Panc1 (cell line): ENCODE results near the gene FBXL22. TPM values are rescaled to one million over a fixed set of nuclear protein-coding genes. Genes with fewer than 3 reads are reported as not detected.

Experiments
- ATAC-seq: fragments of 200-7000 bp; cut with Tn5 transposase; 2 replicates; pipeline ENCODE4 v1.9.1; 2020; ENCODE audit warnings: mild to moderate bottlenecking, moderate library complexity
- BruUV-seq: library from RNA; stranded (reverse); fragments of 400-500 nt; replicated peaks from 2 replicates; lab custom pipeline; 2021; lab: Mats Ljungman, UMichigan
- CTCF ChIA-PET: fragments of 300-600 bp; sonication (Branson Sonifier 250); formaldehyde crosslinking; loops from one replicate; lab custom pipeline; 2022; ENCODE audit warnings: antibody characterized with exemption; lab: Charles Lee
- POLR2A ChIA-PET: fragments of 300-600 bp; sonication (Branson Sonifier 250); formaldehyde crosslinking; loops from one replicate; lab custom pipeline; 2022; ENCODE audit warnings: antibody characterized with exemption; lab: Charles Lee
- DNase-seq: peaks from one replicate; pipeline ENCODE4 v3.0.0-alpha.2; 2010; ENCODE audit warnings: low read depth, low spot score
- H3K27ac ChIP-seq: 2 replicates; pipeline ENCODE4 v1.5.1; 2011; ENCODE audit warnings: mild to moderate bottlenecking, low read length, inconsistent platforms
- H3K27me3 ChIP-seq: fragments of 200-500 bp; sonication (Bioruptor generic); 2 replicates; pipeline ENCODE4 v1.6.0; 2014; ENCODE audit warnings: low read length, inconsistent platforms; ENCODE audit not compliant: control insufficient read depth, insufficient read depth
- H3K36me3 ChIP-seq: fragments of 200-500 bp; sonication (Bioruptor generic); 2 replicates; pipeline ENCODE4 v1.5.1; 2014; ENCODE audit warnings: inconsistent platforms, mild to moderate bottlenecking, low read length, moderate library complexity; ENCODE audit not compliant: control insufficient read depth, insufficient read depth
- H3K4me1 ChIP-seq: 2 replicates; pipeline ENCODE4 v1.5.1; 2011; ENCODE audit warnings: inconsistent platforms, mild to moderate bottlenecking, low read length, moderate library complexity; ENCODE audit not compliant: control insufficient read depth, insufficient read depth
- H3K4me3 ChIP-seq, 2 experiments: 2 replicates each; pipeline ENCODE4 v1.5.1; 2011 to 2012; ENCODE audit warnings: low read depth in 2 of 2, low read length in 2 of 2, mild to moderate bottlenecking in 2 of 2, inconsistent platforms in 1 of 2, moderate library complexity in 1 of 2
- H3K9me3 ChIP-seq: fragments of 200-500 bp; sonication (Bioruptor generic); 2 replicates; pipeline ENCODE4 v1.5.1; 2014; ENCODE audit warnings: low read depth, mild to moderate bottlenecking, inconsistent platforms, low read length, moderate library complexity; ENCODE audit not compliant: control insufficient read depth, insufficient read depth
- CTCF ChIP-seq: fragments of 450-650 bp; IDR thresholded peaks from 2 replicates; pipeline ENCODE4 v1.5.1; 2017; ENCODE audit warnings: mild to moderate bottlenecking
- POLR2AphosphoS5 ChIP-seq: IDR thresholded peaks from 2 replicates; pipeline ENCODE4 v1.6.1; 2012; ENCODE audit warnings: mild to moderate bottlenecking, low read depth, low read length, moderate library complexity
- SIN3A ChIP-seq: IDR thresholded peaks from 2 replicates; pipeline ENCODE4 v1.6.1; 2012; ENCODE audit warnings: low read depth, mild to moderate bottlenecking, low read length, moderate library complexity, borderline replicate concordance; ENCODE audit not compliant: insufficient read depth
- TCF7L2 ChIP-seq: IDR thresholded peaks from 2 replicates; pipeline ENCODE4 v1.6.1; 2011; ENCODE audit warnings: mild to moderate bottlenecking, low read depth, low read length, inconsistent platforms
- in situ Hi-C: cut with HindIII; loops from 2 replicates; pipeline ENCODE4 v1.10.0; 2016; ENCODE audit warnings: low sequenced_read_pairs, low pct_unique_long_range_greater_than_20kb
- intact Hi-C: fragments of 100-400 bp; cut with micrococcal nuclease; formaldehyde crosslinking; loops from one replicate; pipeline ENCODE4 v1.10.0; 2022; ENCODE audit not compliant: unreplicated experiment
- total RNA-seq: library from RNA; stranded (reverse); gene quantifications from one replicate; pipeline ENCODE4 v1.2.1, GENCODE V29; 2021; ENCODE audit not compliant: unreplicated experiment
- TF ChIP-seq, protein P1 (sequence below), 2 experiments: IDR thresholded peaks; 2 replicates each; pipeline ENCODE4 v1.6.1; 2011 to 2012; ENCODE audit warnings: low read depth in 2 of 2, control low read depth in 1 of 2, low read length in 1 of 2, mild to moderate bottlenecking in 1 of 2, moderate library complexity in 1 of 2; ENCODE audit not compliant: insufficient read depth in 1 of 2

FBXL22 gene
- total RNA-seq, 1 experiment from 2014 or later, result 0.54 TPM

DNA sequence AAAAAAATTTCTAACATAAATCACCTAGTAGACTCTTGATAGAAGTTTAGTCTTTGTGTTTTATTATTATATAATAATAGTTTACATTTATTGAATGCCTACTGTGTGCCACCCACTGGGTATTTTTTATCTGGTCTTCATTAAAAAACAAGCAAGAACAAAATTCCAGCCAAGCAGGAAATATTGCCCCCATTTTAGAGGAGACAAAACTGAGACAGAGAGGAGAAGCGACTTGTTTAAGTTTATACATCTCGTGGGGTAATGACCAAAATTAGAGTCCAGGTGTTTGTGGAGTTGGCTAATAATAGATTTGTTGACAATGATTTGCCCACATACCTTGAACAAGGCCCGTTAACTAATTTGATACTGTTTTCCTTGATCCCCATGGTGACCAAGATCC, 33.1 kb upstream of the FBXL22 start:
- H3K27ac ChIP-seq, result no peak overlapping the region
- no TSS peak for BruUV-seq
- CTCF ChIA-PET, result no interaction called here
- peaks cover 14% of the 10 kb centered on the region; the same call in 1 of the 2 replicates for H3K36me3 ChIP-seq
- no peaks in the 10 kb centered on the region for H3K9me3 ChIP-seq
- TF ChIP-seq, protein P1, sequence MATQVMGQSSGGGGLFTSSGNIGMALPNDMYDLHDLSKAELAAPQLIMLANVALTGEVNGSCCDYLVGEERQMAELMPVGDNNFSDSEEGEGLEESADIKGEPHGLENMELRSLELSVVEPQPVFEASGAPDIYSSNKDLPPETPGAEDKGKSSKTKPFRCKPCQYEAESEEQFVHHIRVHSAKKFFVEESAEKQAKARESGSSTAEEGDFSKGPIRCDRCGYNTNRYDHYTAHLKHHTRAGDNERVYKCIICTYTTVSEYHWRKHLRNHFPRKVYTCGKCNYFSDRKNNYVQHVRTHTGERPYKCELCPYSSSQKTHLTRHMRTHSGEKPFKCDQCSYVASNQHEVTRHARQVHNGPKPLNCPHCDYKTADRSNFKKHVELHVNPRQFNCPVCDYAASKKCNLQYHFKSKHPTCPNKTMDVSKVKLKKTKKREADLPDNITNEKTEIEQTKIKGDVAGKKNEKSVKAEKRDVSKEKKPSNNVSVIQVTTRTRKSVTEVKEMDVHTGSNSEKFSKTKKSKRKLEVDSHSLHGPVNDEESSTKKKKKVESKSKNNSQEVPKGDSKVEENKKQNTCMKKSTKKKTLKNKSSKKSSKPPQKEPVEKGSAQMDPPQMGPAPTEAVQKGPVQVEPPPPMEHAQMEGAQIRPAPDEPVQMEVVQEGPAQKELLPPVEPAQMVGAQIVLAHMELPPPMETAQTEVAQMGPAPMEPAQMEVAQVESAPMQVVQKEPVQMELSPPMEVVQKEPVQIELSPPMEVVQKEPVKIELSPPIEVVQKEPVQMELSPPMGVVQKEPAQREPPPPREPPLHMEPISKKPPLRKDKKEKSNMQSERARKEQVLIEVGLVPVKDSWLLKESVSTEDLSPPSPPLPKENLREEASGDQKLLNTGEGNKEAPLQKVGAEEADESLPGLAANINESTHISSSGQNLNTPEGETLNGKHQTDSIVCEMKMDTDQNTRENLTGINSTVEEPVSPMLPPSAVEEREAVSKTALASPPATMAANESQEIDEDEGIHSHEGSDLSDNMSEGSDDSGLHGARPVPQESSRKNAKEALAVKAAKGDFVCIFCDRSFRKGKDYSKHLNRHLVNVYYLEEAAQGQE (IDR thresholded peaks at IDR 0.05; ENCODE audit: insufficient read depth in 1 of 2, low read depth in 2 of 2, low read length in 1 of 2), result no peak
- no peak for TF ChIP-seq CTCF
- TF ChIP-seq TCF7L2, result no peak
- no peak for TF ChIP-seq SIN3A
- TF ChIP-seq POLR2AphosphoS5, result no peak
- H3K4me1 ChIP-seq, result no peaks in the 10 kb centered on the region
- intact Hi-C loops (no loop called here), in situ Hi-C loops (no loop called here)
- no peak for DNase-seq
- POLR2A ChIA-PET, result no interaction called here
- no peak overlapping the region for H3K4me3 ChIP-seq
- H3K27me3 ChIP-seq, result no peaks in the 10 kb centered on the region
- ATAC-seq, result no peak

DNA sequence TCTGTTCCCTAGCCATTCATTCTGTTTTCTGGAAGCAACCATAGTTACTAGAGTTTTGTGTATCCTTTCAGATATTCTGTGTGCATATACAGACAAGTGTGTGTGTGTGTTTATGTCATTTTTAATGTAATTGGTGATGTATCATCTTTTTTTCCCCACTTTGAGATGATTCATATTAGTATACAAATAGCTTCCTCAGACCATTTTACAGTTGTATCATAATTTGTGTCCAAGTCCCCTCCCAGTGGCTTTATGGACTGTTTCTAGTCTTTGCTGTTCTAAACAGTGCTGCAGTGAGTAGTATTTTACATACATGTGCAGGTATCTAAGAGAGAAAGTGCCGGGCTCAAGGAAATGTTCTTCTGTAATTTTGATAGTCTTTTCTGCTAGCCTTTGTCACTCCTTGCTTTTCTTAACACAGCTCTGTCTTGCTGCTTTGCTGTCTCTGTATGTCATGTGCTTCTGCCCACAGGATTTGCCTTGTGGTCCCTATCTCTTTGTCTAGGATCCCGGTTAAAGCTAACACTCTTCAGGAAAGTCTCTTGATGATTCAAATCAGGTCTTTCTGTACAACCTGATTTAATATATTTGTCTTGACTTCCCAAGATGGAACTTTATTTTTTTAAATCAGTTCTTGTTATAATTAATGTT, 31.5 kb upstream of the FBXL22 start:
- in situ Hi-C loops (no loop called here), intact Hi-C loops (no loop called here)
- no peak overlapping the region for H3K27ac ChIP-seq
- DNase-seq (no peak), ATAC-seq (no peak)
- TF ChIP-seq POLR2AphosphoS5 (no peak), CTCF (no peak)
- TF ChIP-seq, protein P1 (IDR thresholded peaks at IDR 0.05; ENCODE audit: insufficient read depth in 1 of 2, low read depth in 2 of 2, low read length in 1 of 2), result no peak
- no peak overlapping the region for H3K4me3 ChIP-seq
- H3K36me3 ChIP-seq, result peaks cover 19% of the 10 kb centered on the region; the same call in 1 of the 2 replicates
- H3K27me3 ChIP-seq, result no peaks in the 10 kb centered on the region
- ChIA-PET CTCF (interaction anchor here (0.7 kb wide), 1 partner anchor 9 kb away, joined by 3 read pairs; no protein-coding TSS in a partner anchor), POLR2A (no interaction called here)
- H3K4me1 ChIP-seq, result no peaks in the 10 kb centered on the region
- no peaks in the 10 kb centered on the region for H3K9me3 ChIP-seq
- no TSS peak for BruUV-seq
